Left lobe of liver (tissue), 2 donors: ENCODE measurements around the gene RALBP1. TPM values are rescaled to one million over a fixed set of nuclear protein-coding genes. Genes with fewer than 3 reads are reported as not detected.

Experiments
- ATAC-seq: fragments of 200-7000 bp; cut with Tn5 transposase; one replicate; pipeline ENCODE4 v1.9.1; 2020; ENCODE audit warnings: mild to moderate bottlenecking, moderate library complexity
- DNase-seq: peaks from one replicate; pipeline ENCODE4 v3.0.0-alpha.2; 2020; ENCODE audit warnings: low spot score
- total RNA-seq: library from RNA; stranded (reverse); gene quantifications from one replicate; pipeline ENCODE4 v1.2.1, GENCODE V29; 2021
- donor health status: DM: no; HTN: no; CAD: no; lungs with moderate emphysema.
- donor health status: DM: no; HTN: yes; CAD: no.

RALBP1 gene
- total RNA-seq, 1 donor from 2014 or later = 17.4 TPM

GRCh38 chr18:9506046-9506792 is 30.9 kb downstream of the RALBP1 start:
- ATAC-seq = no peak

GRCh38 chr18:9507565-9508088 is 32.3 kb downstream of the RALBP1 start:
- no peak for DNase-seq
- no peak for ATAC-seq

More at GRCh38 chr18:9506046-9506792, 30.9 kb downstream of the RALBP1 start:
- no peak for DNase-seq

GRCh38 chr18:9508446-9509025 is 33.2 kb downstream of the RALBP1 start:
- no peak for ATAC-seq
- DNase-seq = no peak

GRCh38 chr18:9513971-9514512 is 38.7 kb downstream of the RALBP1 start:
- ATAC-seq = no peak
- no peak for DNase-seq

- DNase-seq (no peak), ATAC-seq (peak; percentile 88)
Observed at GRCh38 chr18:9516437-9517064, 41.2 kb downstream of the RALBP1 start.

- no peak for DNase-seq
- no peak for ATAC-seq
Observed at GRCh38 chr18:9517869-9518268, 42.6 kb downstream of the RALBP1 start.

- no peak for ATAC-seq
- DNase-seq = no peak
Observed at GRCh38 chr18:9519399-9519798, 44.1 kb downstream of the RALBP1 start.

GRCh38 chr18:9520666-9521065 is 45.4 kb downstream of the RALBP1 start:
- no peak for DNase-seq
- ATAC-seq = no peak

- ATAC-seq = peak; percentile 29
- DNase-seq = no peak
Observed at GRCh38 chr18:9521770-9522169, 46.5 kb downstream of the RALBP1 start.

- ATAC-seq = no peak
- DNase-seq = no peak
Observed at GRCh38 chr18:9522952-9523351, 47.6 kb downstream of the RALBP1 start.

- no peak for DNase-seq
- no peak for ATAC-seq
Observed at GRCh38 chr18:9526458-9526857, 51.1 kb downstream of the RALBP1 start.

- ATAC-seq = no peak
Observed at GRCh38 chr18:9530226-9531009, 55.1 kb downstream of the RALBP1 start.

GRCh38 chr18:9531791-9532410 is 56.6 kb downstream of the RALBP1 start:
- DNase-seq (no peak), ATAC-seq (no peak)

More at GRCh38 chr18:9530226-9531009, 55.1 kb downstream of the RALBP1 start:
- no peak for DNase-seq

- DNase-seq (no peak), ATAC-seq (no peak)
Observed at GRCh38 chr18:9534844-9535243, 59.5 kb downstream of the RALBP1 start.

- no peak for DNase-seq
Observed at GRCh38 chr18:9535430-9535991, 60.2 kb downstream of the RALBP1 start.

GRCh38 chr18:9536354-9537152 is 61.2 kb downstream of the RALBP1 start:
- DNase-seq (no peak), ATAC-seq (no peak)

More at GRCh38 chr18:9535430-9535991, 60.2 kb downstream of the RALBP1 start:
- no peak for ATAC-seq

GRCh38 chr18:9537677-9538076 is 62.4 kb downstream of the RALBP1 start:
- no peak for DNase-seq
- ATAC-seq = no peak

GRCh38 chr18:9539283-9539682 is 64.0 kb downstream of the RALBP1 start:
- DNase-seq (no peak), ATAC-seq (no peak)

GRCh38 chr18:9539938-9540337 is 64.6 kb downstream of the RALBP1 start:
- DNase-seq (no peak), ATAC-seq (no peak)
